ENCODE data around the gene SLC25A34. TPM values are rescaled to one million over a fixed set of nuclear protein-coding genes. Genes with fewer than 3 reads are reported as not detected.
A peak's percentile ranks its signal among the peaks of the same experiment; 100 is the strongest.

SLC25A34 gene
- total RNA-seq, 1 donor from 2014 or later = 0.48 TPM

DNA sequence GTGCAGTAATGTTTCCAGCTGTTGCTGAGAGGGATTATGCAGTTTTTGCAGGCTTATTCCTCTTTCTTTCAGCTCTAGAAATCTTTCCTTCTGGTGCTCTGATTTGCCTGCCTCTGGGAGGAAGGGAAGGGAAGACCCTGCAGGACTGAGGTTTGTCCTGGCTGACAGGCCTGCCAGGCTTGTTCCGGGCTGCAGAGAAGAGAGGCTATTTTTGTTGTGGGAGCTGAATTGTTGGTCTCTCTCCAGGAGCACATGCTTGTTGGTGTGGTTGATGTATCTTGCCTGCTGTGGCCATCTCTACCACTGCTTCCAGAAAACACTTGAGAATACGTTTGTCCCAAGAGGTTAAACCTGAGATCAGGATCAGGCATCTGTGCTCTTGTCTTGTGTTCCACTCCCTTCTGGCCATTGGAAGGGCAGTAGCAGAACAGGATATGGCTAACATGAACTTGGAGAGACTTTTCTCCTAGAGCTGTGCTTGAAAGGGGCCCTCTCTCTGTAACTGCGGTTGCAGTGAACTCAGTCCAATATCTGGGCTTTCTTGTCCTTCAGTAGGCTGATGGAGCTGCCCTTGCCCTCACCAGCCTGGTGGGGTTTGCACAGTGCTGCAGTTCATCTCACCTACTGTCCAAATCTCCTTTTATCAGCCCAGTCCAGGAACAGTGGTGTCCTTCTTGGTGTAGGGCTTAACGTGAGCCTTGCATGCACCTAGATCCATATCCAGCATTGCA is 21.5 kb upstream of the SLC25A34 start:
- DNase-seq (ENCODE audit: low spot score) = peak; percentile 95

DNA sequence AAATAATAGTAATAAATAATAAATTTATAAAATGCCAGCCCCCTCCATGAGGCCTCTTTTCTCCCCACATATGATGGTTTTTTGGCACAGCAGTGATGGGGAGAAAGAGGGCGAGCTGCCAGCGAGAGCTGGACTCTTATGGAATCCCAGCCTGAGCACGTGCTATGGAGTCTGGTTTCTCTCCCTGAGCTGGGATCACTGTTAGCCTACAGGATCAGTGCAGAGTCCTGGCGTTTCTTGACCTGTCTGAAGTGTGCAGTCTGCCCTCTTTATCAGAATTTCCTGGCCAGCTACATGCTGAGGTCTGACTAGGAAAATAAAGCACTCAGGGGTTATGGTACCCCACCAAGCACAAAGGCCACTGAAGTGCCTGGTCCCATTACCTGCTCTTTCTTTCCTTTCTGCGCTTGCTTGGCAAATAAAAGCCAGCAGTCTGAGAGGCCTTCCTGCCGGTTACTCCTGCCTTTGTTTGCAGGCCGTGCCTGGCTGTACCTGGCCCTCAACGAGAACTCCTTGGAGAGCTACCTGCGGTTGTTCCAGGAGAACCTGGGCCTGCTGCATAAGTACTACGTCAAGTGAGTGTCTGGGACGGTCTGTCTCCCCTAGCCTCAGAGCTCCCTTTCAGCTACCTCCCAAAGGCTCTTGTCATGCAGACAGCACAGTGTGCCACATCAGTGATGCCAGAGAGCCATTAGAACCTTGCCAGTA is 18.5 kb upstream of the SLC25A34 start:
- DNase-seq (ENCODE audit: low spot score) = peak; percentile 92

DNA sequence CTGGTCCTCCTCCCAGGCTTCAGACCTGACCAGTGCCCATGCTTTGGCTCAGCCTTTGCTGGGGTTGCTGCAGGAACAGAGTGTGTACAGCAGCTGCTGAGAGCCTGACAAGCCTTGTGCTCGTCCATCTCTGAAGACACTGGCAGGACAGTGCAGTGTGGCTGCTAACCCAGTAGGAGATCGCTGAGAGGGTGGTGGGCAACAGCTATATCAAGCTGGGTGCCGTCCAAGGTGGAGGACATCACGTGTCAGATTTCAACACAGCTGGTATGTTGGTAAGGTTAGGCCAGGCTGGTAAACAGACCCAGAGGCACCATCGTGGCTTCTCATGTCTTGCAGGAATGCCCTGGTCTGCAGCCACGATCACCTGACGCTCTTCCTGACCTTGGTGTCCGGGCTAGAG is 17.9 kb upstream of the SLC25A34 start:
- no peak for DNase-seq (ENCODE audit: low spot score)

DNA sequence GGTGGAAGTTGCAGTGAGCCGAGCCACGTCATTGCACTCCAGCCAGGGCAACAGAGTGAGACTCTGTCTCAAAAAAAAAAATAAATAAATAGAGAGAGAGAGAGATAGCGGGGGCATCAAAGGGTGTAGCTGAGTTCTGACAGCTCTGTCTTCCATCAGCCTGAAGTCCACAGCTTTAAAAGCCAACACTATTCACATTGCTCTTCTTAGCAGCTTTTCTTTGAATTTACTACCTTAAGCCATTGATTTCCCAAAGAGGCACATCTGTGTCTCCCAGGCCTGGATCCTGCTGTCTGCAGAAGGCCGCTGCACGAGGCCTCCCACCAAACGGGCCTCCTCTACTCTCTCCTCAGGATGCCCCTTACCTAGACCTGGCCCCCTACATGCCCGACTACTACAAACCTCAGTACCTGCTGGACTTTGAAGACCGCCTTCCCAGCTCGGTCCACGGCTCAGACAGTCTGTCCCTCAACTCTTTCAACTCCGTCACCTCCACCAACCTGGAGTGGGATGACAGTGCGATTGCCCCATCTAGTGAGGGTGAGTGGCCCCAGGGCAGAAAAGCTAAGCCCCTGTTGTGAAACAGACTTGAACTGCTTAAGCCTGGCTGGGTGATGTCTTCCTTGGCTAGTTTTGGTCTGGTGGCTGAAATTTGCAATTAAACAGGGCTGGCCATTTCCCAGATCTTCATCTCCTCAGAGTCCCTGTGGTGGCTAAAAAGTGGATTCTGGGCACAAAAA is 16.5 kb upstream of the SLC25A34 start:
- peak; percentile 90 for DNase-seq (ENCODE audit: low spot score)

DNA sequence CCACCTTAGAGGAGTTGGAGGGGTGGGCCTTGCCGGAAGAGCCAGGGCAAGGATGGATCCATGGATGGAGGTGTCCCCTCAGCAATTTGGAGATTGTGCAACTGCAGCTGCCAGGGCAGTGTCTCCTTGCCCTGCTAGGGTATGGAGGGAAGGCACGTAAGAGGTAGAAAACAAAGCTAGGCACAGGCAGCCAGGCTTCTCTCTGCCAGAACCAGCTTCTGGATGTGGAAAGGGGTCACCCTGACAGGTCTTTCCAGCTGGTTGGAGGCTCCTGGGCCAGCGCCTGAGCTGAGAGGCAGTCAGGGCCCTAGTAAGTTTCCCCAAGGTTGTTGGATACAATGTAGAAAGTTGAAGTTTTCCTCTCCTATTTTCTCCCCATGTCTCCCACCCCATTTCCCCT is 15.2 kb upstream of the SLC25A34 start:
- no peak for DNase-seq (ENCODE audit: low spot score)

DNA sequence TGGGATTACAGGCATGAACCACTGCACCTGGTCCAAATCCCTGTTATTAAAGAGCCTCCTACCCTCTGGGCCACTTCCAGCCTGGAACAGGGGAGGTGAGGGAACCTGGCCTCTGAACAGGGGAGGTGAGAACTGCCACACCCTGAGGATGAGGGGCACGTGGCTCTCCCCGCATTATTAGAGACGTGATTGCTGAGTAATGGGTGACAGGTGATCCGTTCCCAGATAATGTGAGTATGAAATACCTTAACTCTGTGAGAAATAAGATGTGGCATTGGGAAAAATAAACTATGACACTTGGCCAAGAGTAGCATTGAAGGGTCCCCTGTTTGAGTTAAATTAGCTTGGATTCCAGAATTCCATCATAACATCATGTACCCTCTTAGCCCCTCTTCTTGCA is 13.6 kb upstream of the SLC25A34 start:
- no peak for DNase-seq (ENCODE audit: low spot score)

DNA sequence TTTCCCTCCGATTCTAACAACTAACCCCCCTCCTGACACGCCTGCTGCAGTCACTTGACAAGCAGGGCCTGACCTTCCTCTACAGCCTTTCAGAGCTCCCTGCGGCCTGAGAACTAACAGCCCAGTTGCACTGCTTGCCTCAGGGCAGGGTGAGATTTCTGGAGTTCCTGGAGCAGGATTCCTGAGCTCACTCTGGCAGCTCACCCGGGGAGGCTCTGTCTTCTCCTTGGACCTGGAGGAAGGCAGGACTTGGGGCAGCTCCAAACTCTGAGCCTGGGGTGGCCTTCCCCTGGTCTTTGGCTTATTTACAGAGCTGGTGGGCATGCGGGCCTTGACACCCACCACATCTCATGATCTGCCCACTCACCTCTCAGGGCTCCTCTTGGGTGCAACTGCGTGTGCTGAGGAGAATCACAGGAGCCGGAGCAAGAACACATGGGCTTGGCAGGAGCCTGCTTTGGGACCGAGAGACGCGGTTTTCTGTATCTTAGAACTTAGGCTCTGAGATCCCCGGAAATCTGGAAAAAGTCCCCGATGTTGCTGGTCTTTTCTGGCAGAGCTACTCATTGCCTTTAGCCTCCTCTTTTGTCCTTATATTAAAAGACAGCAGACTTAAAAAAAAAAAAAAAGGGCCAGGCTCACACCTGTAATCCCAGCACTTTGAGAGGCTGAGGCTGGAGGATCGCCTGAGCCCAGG is 13.1 kb upstream of the SLC25A34 start:
- DNase-seq (ENCODE audit: low spot score) = peak; percentile 32

DNA sequence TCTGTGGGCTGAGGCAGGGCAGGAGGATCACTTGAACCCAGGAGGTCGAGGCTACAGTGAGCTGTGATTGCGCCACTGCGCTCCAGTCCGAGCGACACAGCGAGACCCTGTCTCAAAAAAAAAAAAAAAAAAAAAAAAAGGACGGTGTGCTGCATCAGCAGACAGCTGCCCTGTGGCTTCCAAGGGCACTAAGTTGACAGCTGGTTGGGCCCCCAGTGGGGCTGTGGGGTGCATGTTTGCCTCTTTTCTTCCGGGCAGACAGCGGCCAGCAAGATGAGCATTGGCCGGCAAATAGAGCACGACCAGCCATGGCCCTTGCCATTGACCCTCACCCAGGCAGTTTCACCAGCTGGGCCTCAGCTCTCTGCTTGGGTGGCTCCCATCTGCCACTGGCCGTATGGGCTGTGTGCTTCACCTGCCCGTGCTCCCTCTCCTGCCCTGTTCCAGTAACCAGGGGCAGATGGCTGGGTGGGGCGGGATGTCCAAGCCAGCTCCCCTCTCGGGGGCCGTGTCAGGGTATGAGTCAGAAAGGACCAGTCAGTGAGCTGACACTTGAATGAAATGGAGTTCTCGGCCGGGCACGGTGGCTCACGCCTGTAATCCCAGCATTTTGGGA is 12.3 kb upstream of the SLC25A34 start:
- DNase-seq (ENCODE audit: low spot score) = no peak

DNA sequence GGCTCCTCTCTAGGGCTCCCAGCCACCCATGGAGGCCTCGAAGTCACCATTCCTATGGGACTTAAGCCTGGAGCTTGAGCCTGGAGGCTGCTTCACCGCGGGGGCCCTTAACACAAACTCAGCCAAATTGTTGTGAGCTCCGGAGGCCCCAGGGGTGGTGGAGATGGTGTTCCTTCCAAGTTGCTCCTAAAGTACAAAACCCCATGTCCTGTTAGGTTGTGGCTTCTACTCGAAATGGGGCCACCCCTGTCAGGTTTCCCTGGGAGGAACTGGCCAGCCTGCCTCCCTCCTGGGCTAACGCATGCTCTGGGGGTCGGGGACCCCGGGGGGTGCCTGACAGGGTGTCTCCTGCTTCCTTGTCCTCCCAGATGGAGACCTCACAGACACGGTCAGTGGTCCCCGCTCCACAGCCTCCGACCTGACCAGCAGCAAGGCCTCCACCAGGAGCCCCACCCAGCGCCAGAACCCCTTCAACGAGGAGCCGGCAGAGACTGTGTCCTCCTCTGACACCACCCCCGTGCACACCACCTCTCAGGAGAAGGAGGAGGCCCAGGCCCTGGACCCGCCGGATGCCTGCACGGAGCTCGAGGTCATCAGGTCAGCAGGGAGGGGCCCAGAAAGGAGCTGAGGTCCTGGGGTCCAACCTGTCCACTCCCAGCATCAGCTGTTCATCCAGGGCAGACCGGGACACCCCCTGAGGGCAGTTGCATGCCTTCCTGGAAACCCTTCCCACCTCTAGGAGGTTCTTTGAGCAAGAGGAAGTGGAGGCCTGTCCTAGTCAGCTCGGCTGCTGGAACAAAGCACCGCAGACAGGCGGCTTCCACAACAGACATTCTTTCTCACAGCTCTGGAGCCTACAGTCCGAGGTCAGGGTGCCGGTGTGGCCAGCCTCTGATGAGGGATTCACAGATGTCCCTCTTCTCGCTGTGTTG is 10.8 kb upstream of the SLC25A34 start:
- no peak for DNase-seq (ENCODE audit: low spot score)

DNA sequence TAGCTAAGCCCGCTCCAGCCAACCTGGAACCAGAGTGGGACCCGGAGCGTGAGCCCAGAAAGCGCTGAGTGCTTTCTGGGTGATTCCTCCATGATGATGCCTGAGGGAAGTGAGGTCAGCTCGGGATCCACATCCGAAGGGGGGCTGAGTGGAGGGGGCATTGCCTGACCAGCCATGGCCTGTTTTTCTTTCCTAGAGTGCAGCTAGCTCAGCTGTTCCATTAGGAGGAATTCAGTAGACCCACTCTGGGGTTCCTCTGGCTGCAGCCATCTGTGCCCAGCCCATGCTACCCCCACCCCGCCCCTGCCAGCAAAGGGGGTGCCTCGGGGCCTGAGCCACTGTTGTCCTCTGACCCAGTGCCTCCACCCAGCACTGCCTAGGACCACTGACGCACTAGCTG is 9.6 kb upstream of the SLC25A34 start:
- DNase-seq (ENCODE audit: low spot score) = no peak

DNA sequence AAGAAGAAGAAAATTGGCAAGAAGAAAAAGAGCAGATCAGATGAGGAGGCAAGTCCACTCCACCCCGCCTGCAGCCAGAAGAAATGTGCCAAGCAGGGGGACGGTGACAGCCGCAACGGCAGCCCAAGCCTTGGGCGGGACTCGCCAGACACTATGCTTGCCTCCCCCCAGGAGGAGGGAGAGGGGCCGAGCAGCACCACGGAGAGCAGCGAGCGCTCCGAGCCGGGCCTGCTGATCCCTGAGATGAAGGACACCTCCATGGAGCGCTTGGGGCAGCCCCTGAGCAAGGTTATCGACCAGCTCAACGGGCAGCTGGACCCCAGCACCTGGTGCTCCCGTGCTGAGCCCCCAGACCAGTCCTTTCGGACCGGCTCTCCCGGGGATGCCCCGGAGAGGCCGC is 9.0 kb upstream of the SLC25A34 start:
- DNase-seq (ENCODE audit: low spot score) = no peak

DNA sequence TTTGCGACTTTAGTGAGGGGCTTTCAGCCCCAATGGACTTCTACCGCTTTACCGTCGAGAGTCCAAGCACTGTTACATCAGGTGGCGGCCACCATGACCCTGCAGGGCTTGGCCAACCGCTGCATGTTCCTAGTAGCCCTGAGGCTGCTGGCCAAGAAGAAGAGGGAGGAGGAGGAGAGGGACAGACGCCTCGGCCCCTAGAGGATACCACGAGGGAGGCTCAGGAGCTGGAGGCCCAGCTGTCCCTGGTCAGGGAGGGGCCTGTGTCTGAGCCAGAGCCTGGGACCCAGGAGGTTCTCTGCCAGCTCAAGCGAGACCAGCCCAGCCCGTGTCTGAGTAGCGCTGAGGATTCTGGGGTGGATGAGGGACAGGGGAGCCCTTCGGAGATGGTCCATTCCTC is 8.6 kb upstream of the SLC25A34 start:
- DNase-seq (ENCODE audit: low spot score) = no peak

DNA sequence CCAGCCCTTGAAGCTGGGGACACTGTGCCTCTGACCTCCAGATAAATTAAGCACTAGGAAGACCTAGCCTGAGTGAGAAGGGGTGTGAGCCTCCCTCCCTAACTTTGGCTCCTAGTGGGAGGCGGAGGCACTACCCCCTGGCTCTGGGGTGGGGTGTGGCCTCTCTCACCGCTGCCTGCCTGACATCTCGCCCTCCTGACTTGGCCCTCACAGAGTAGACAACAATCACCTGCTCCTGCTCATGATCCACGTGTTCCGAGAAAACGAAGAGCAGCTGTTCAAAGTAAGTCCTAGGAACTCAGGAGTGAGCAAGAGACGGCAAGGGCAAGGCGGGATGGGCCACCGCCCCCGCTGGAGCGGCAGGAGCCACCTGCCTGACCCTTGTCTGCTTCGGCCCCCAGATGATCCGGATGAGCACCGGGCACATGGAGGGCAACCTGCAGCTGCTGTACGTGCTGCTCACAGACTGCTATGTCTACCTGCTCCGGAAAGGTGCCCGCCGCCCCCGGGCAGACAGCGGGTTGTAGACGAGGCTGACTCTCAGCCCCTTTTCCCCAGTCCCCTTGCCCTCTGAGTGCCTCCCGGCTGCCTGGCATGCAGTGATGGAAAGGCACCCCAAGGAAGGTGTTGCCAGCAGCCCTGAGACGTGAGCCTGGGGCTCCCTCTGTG is 8.1 kb upstream of the SLC25A34 start:
- no peak for DNase-seq (ENCODE audit: low spot score)

DNA sequence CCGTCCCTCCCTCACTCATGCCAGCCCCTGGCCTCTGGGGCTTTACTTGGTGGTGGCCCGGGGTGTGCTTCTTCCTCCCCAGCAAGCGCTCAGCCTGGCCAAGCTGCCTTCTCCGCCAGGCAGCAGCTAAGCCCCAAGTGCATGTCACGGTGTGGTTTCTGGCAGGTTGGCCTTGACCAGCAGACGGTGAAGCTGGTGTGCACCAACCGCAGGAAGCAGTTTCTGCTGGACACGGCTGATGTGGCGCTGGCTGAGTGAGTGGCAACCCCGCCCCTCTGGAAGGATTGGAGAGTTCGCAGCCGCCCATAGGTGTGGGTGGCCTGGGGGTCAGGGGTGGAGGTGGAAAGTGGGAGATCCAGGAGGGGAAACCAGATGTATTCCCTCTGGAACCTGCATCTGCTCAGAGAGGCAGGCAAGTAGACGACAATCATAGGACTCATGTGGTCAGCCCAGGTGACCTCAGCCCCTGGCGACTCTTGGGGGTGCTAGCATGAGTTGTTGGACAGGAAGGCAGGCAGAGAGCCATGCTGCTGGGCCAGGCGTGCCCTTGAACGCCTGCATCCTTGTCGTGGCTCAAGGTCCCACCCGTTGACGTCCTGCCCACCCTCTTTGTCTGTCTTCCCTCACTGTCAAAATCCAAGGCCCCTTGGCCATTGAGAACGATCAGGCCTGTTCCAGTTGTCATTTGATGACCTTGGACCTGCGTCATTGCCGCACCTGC is 7.0 kb upstream of the SLC25A34 start:
- no peak for DNase-seq (ENCODE audit: low spot score)

DNA sequence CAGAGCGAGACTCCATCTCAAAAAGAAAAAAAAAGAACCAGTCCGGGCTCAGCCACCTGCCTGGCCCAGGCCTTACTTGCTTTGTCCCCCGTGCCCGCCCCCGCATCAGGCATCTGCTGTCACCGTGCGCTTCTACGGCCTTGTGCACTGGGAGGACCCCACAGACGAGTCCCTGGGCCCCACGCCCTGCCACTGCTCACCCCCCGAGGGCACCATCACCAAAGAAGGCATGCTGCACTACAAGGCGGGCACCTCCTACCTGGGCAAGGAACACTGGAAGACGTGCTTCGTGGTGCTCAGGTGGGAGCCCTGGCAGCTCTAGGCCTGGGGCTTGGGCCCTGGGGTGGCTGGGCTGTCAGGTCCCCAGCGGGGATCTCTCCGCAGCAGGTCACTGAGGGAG is 5.6 kb upstream of the SLC25A34 start:
- DNase-seq (ENCODE audit: low spot score) = no peak

DNA sequence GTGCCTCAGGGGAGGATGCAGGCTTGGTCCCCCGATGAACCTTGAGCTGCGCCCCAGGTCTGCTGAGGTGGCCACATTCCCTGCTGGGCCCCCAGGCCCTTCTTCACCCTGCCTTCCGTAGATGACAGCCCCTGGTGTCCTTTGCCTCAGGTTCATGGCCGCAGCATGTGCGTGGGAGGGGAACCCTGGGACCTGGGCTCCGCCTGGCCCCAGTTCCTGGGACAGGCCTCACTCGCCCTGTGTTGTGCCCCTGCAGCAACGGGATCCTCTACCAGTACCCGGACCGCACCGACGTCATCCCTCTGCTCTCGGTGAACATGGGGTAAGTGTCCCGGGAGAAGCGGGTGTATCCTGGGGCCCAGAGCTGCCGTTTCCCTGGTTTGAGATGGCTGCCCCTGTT is 5.1 kb upstream of the SLC25A34 start:
- no peak for DNase-seq (ENCODE audit: low spot score)

DNA sequence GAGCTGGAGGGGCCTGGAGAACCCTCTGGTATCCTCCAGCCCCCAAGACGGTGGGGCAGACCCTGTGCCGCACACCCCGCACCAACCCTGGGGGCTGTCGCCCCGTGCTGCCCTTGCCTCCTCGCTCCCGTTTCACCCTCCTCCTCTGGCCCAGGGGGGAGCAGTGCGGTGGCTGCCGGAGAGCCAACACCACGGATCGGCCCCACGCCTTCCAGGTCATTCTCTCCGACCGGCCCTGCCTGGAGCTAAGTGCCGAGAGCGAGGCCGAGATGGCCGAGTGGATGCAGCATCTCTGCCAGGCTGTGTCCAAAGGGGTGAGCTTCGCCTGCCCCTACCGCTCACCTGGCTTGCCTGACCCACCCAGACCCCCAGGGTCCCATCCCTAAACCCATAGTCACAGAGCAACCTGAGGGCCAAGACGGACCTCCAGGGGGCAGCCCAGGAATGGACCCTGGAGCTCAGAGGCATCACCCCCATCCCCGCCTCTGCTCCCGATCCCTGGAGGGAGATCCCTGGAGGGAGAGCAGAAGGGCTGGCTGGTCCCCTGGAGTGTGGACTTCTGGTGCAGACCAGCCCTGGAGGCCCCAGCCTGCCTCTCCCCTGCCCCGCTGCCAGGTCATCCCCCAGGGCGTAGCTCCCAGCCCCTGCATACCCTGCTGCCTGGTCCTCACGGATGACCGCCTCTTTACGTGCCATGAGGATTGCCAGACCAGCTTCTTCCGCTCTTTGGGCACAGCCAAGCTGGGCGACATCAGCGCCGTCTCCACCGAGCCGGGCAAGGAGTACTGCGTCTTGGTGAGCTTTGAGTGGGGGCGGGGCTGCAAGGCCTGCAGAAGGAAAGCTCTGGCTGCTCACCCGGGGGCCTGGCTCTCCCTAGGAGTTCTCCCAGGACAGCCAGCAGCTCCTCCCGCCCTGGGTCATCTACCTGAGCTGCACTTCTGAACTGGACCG is 4.0 kb upstream of the SLC25A34 start:
- DNase-seq (ENCODE audit: low spot score) = no peak

DNA sequence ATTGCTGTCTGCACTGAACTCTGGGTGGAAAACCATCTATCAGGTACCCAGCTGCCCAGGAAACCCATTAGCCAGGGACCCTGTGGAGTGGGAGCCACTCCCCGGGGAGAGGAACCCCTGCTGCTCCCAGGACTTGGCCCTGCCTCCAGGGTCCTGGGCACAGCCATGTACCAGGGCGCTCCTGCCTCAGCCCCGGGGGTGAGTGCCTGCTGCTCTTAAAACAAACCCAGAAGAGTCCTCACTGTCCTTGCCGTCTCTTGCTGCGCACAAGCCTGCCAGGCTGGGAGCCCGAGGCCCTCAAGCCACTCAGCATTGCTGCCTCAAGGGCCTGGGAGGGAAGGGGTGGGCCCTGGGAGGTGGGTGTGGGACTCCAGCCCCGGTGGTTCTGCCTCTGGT is 3.4 kb upstream of the SLC25A34 start:
- DNase-seq (ENCODE audit: low spot score) = no peak
